ENCODE measurements around the gene ZSWIM1. TPM values are rescaled to one million over a fixed set of nuclear protein-coding genes. Genes with fewer than 3 reads are reported as not detected.

Gene ZSWIM1
- total and polyA plus RNA-seq, 2 of the 13 experiments (the other 11 are each of a cell fraction or from before 2014, with no cell fraction given) = 9.5 to 11.7 TPM

GRCh38 chr20:45918779-45919537 lies 37.9 kb downstream of the ZSWIM1 start (continued):
- peak; percentile 4; the same call in 1 of the 2 replicates for TF ChIP-seq ZNF788 (CRISPR knock-in tag; IDR thresholded peaks at IDR 0.05; ENCODE audit: borderline replicate concordance)
- TF ChIP-seq, protein P1, sequence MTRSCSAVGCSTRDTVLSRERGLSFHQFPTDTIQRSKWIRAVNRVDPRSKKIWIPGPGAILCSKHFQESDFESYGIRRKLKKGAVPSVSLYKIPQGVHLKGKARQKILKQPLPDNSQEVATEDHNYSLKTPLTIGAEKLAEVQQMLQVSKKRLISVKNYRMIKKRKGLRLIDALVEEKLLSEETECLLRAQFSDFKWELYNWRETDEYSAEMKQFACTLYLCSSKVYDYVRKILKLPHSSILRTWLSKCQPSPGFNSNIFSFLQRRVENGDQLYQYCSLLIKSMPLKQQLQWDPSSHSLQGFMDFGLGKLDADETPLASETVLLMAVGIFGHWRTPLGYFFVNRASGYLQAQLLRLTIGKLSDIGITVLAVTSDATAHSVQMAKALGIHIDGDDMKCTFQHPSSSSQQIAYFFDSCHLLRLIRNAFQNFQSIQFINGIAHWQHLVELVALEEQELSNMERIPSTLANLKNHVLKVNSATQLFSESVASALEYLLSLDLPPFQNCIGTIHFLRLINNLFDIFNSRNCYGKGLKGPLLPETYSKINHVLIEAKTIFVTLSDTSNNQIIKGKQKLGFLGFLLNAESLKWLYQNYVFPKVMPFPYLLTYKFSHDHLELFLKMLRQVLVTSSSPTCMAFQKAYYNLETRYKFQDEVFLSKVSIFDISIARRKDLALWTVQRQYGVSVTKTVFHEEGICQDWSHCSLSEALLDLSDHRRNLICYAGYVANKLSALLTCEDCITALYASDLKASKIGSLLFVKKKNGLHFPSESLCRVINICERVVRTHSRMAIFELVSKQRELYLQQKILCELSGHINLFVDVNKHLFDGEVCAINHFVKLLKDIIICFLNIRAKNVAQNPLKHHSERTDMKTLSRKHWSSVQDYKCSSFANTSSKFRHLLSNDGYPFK (CRISPR knock-in tag; IDR thresholded peaks at IDR 0.05; ENCODE audit: borderline replicate concordance) = 0 out of 2 replicates have a peak, but pooled peaks have one; percentile 35

GRCh38 chr20:45919542-45920399 lies 38.7 kb downstream of the ZSWIM1 start:
- no peak for FAIRE-seq
- in situ Hi-C loops (cut with HindIII; ENCODE audit: extremely low pct_ligation_motif_present, low pct_unique_long_range_greater_than_20kb) = no loop called here
- ATAC-seq = peak; percentile 54
- TF ChIP-seq PLSCR1 (CRISPR knock-in tag; IDR thresholded peaks at IDR 0.05; ENCODE audit: borderline replicate concordance) (no peak), HOXA5 (CRISPR knock-in tag; IDR thresholded peaks at IDR 0.05) (0 out of 2 replicates have a peak, but pooled peaks have one; percentile 52), NCOA5 (CRISPR knock-in tag; IDR thresholded peaks at IDR 0.05) (no peak), MTA3 (CRISPR knock-in tag; IDR thresholded peaks at IDR 0.05) (no peak), ZNF121 (CRISPR knock-in tag; IDR thresholded peaks at IDR 0.05) (0 out of 2 replicates have a peak, but pooled peaks have one; percentile 39)
- TF ChIP-seq, protein P2, sequence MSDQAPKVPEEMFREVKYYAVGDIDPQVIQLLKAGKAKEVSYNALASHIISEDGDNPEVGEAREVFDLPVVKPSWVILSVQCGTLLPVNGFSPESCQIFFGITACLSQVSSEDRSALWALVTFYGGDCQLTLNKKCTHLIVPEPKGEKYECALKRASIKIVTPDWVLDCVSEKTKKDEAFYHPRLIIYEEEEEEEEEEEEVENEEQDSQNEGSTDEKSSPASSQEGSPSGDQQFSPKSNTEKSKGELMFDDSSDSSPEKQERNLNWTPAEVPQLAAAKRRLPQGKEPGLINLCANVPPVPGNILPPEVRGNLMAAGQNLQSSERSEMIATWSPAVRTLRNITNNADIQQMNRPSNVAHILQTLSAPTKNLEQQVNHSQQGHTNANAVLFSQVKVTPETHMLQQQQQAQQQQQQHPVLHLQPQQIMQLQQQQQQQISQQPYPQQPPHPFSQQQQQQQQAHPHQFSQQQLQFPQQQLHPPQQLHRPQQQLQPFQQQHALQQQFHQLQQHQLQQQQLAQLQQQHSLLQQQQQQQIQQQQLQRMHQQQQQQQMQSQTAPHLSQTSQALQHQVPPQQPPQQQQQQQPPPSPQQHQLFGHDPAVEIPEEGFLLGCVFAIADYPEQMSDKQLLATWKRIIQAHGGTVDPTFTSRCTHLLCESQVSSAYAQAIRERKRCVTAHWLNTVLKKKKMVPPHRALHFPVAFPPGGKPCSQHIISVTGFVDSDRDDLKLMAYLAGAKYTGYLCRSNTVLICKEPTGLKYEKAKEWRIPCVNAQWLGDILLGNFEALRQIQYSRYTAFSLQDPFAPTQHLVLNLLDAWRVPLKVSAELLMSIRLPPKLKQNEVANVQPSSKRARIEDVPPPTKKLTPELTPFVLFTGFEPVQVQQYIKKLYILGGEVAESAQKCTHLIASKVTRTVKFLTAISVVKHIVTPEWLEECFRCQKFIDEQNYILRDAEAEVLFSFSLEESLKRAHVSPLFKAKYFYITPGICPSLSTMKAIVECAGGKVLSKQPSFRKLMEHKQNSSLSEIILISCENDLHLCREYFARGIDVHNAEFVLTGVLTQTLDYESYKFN (CRISPR knock-in tag; conservative IDR thresholded peaks at IDR 0.05) = no peak

More at GRCh38 chr20:45919542-45920399, 38.7 kb downstream of the ZSWIM1 start:
- Histone ChIP-seq H3K9ac (ENCODE audit: insufficient read depth, low read depth, low read length) (peak overlapping the region; percentile 16; the same call in 1 of the 2 replicates), H3K27me3 (ENCODE audit: control insufficient read depth in 1 of 2, insufficient read depth in 2 of 2, low read length in 2 of 2) (peaks cover 0 to 8% of the 10 kb centered on the region in 2 experiments; a peak in 2 of 5 replicates), H3K4me3 (replicated peaks in 1 of 3; ENCODE audit: insufficient read depth in 1 of 3, low read depth in 2 of 3, low read length in 3 of 3) (peak overlapping the region in 2 of 3 experiments; percentile 5 to 44; a peak in 3 of 6 replicates), H3K9me3 (ENCODE audit: low read length) (no peaks in the 10 kb centered on the region), H4K20me1 (ENCODE audit: insufficient read depth, low read length) (no peaks in the 10 kb centered on the region), H3K4me1 (ENCODE audit: insufficient read depth, low read length) (peaks cover 74% of the 10 kb centered on the region), H3K36me3 (replicated peaks in 1 of 2; ENCODE audit: control insufficient read depth in 1 of 2, insufficient read depth in 2 of 2, low read length in 2 of 2) (no peaks in the 10 kb centered on the region), H2AFZ (ENCODE audit: low read length) (peak overlapping the region; percentile 24), H3K79me2 (ENCODE audit: insufficient read depth, low read length) (no peaks in the 10 kb centered on the region), H3K4me2 (ENCODE audit: low read depth, low read length) (peak overlapping the region; percentile 48), H3K27ac (ENCODE audit: extremely low read length, insufficient read depth, low read length) (no peak overlapping the region)
- ChIA-PET CTCF (ENCODE audit: low intra/inter-chr PET ratio, low total read pairs) (no interaction called here), POLR2A (interaction anchor here (0.7 to 5.0 kb wide), 17 partner anchors 10 to 86 kb away, joined by 3 to 78 read pairs (median 9); partner anchors contain the start of genes ACOT8, CTSA, NEURL2 and PCIF1)
- intact Hi-C loops (cut with micrococcal nuclease; ENCODE audit: unreplicated experiment) = no loop called here
- no TSS peak for BruUV-seq (replicated peaks)
- DNase-seq (ENCODE audit: low spot score) = no peak
- 3% methylated on average over 11 of the region's 11 CpGs for WGBS (ENCODE audit: low lambda C conversion rate)
